Heart right ventricle (tissue), 16 donors: ENCODE results near the gene KPNA6. TPM values are rescaled to one million over a fixed set of nuclear protein-coding genes. Genes with fewer than 3 reads are reported as not detected.
A peak's percentile ranks its signal among the peaks of the same experiment; 100 is the strongest.

Experiments used
- ATAC-seq, 8 donors: fragments of 200-7000 bp; cut with Tn5 transposase; one replicate each; pipeline ENCODE4 v1.9.1; 2020; ENCODE audit warnings: mild to moderate bottlenecking in 8 of 8, moderate library complexity in 8 of 8, moderate number of reproducible peaks in 1 of 8
- DNase-seq, 2 donors: peaks; one replicate each; pipeline ENCODE4 v3.0.0-alpha.2; 2020
- H3K27ac ChIP-seq, 10 donors: fragments of 200-600 bp; sonication (generic) in 2 of 10; one replicate each; pipeline versions ENCODE4 v1.5.0 to v1.8.0; 2020 to 2022; ENCODE audit warnings: mild to moderate bottlenecking in 3 of 10
- H3K27me3 ChIP-seq, 7 donors: fragments of 200-600 bp; one replicate each; pipeline ENCODE4 v1.8.0; 2021 to 2022; ENCODE audit warnings: mild to moderate bottlenecking in 2 of 7
- H3K36me3 ChIP-seq, 9 donors: fragments of 200-600 bp; sonication (generic) in 1 of 9; one replicate each; pipeline versions ENCODE4 v1.5.0 to v1.8.0; 2020 to 2022; ENCODE audit warnings: mild to moderate bottlenecking in 2 of 9
- H3K4me1 ChIP-seq, 9 donors: fragments of 200-600 bp; sonication (generic) in 1 of 9; one replicate each; pipeline versions ENCODE4 v1.5.0 to v1.8.0; 2020 to 2022; ENCODE audit warnings: mild to moderate bottlenecking in 4 of 9
- H3K4me3 ChIP-seq, 10 donors: fragments of 200-600 bp; sonication (generic) in 2 of 10; one replicate each; pipeline versions ENCODE4 v1.5.0 to v1.8.0; 2020 to 2022; ENCODE audit warnings: mild to moderate bottlenecking in 7 of 10, moderate library complexity in 2 of 10
- H3K9me3 ChIP-seq, 11 donors: fragments of 200-600 bp in 10 of 11; sonication (generic) in 2 of 11; one replicate each; pipeline versions ENCODE4 v1.5.0 to v1.8.0; 2013 to 2022; ENCODE audit warnings: mild to moderate bottlenecking in 2 of 11, control low read depth in 1 of 11, moderate library complexity in 1 of 11
- CTCF ChIP-seq, 9 donors: fragments of 200-600 bp; sonication (generic) in 2 of 9; IDR thresholded peaks; one replicate each; pipeline versions ENCODE4 v1.5.0 to v1.8.0; 2021 to 2022; ENCODE audit warnings: antibody characterized with exemption in 9 of 9, mild to moderate bottlenecking in 5 of 9, moderate library complexity in 1 of 9
- WGBS, 2 donors: extraction: QIAGEN DNeasy Blood & Tissue Kit; methylation state at CpG; one replicate each; pipeline ENCODE4 v1.1.7; 2013; ENCODE audit warnings: inconsistent platforms in 1 of 2; 5-methylcytosine and 5-hydroxymethylcytosine counted together
- intact Hi-C, 10 donors: fragments of 100-400 bp; cut with DNase I; formaldehyde crosslinking; loops; one replicate each; pipeline versions ENCODE4 v1.11.1 to v1.14.2; 2022
- polyA plus RNA-seq, 2 donors: library from polyadenylated mRNA; stranded (reverse); fragments of 200-250 nt; gene quantifications; one replicate each; pipeline ENCODE4 v1.2.3, GENCODE V29; 2013
- total RNA-seq, 10 donors: library from RNA; stranded (reverse); fragmentation: NEBNext Ultra II Directional in 3 of 10; extraction: Animal tissue kit (Norgen Biotek cat#: 25700) in 3 of 10; gene quantifications; one replicate each; pipeline versions ENCODE4 v1.2.1 to v1.2.4, GENCODE V29; 2021 to 2023
- donor health status: Arrhythmogenic right ventricular cardiomyopathy.
- donor health status: ischemic (EF 13 %, LVEDD 7.1; RV severe dilation, severe dysfunction).
- donor health status: healthy with polysubstance abuse.
- donor health status: DM: no; HTN: yes; CAD: no.
- donor health status: DM: no; HTN: no; CAD: no.
- donor health status: ischemic (EF 25% LVEDD 6.9; RV normal size, moderate dysfunction).
- donor health status: ischemic (EF 25% LVEDD 5.7; RV mildly dilated, moderate dysfunction).
- donor health status: healthy.
- donor health status: DM: yes; HTN: yes; CAD: no.
- donor health status: Ischemic cardiomyopathy.
- donor health status: ischemic (EF 35%, LVEDD 5.7; RV mildly dilated, moderate dysfunction).
- donor health status: nonischemic (EF 11% LVEDD 7.7; RV severe dilation, severe dysfunction).
- donor health status: DM: yes; HTN: yes; CAD: no.
- donor health status: PGD.
- donor health status: ischemic (EF 29% LVEDD 5.4; RV normal size, mild dysfunction).
- donor health status: nonischemic (EF 23%, LVEDD 6.1; RV moderate dilation, normal function).

Gene KPNA6
- total and polyA plus RNA-seq, 12 donors: 10.2 to 92.5 (median 81.7) TPM

GRCh38 chr1:32205401-32206370 lies 97.8 kb downstream of the KPNA6 start, which contains the start of gene IQCC:
Gene IQCC (plus strand): TSS chr1:32205671. CDS start chr1:32205682, 11 bp downstream.
- WGBS, 2 donors: 1 to 2% methylated on average over 77 of the region's 77 CpGs
- no peak for TF ChIP-seq CTCF (IDR thresholded peaks at IDR 0.05)
- peak; percentile 71 to 84 (median 79) for ATAC-seq
- Histone ChIP-seq H3K9me3 (no peaks in the 10 kb centered on the region), H3K27me3 (no peaks in the 10 kb centered on the region), H3K4me1 (peaks cover 8 to 41% (median 32%) of the 10 kb centered on the region in 9 donors), H3K4me3 (peak within 1 kb of the TSS; percentile 53 to 76 (median 72)), H3K36me3 (peaks cover 0 to 6% (median 0%) of the 10 kb centered on the region in 9 donors), H3K27ac (peak within 1 kb of the TSS in 8 of 10 donors; percentile 2 to 81 (median 49))
- peak; percentile 84 to 88 for DNase-seq
- intact Hi-C loops: no loop called here

- TF ChIP-seq CTCF (IDR thresholded peaks at IDR 0.05): no peak
- Histone ChIP-seq H3K4me3 (no peak overlapping the region), H3K4me1 (peaks cover 6 to 24% (median 17%) of the 10 kb centered on the region in 9 donors), H3K27ac (no peak overlapping the region), H3K36me3 (peaks cover 0 to 16% (median 0%) of the 10 kb centered on the region in 9 donors), H3K27me3 (no peaks in the 10 kb centered on the region), H3K9me3 (no peaks in the 10 kb centered on the region)
- ATAC-seq (no peak), DNase-seq (no peak)
- intact Hi-C loops: no loop called here
- 87 to 89% methylated on average over 6 of the region's 6 CpGs for WGBS, 2 donors
Measured at GRCh38 chr1:32208469-32208868, 100.6 kb downstream of the KPNA6 start.

- H3K4me3 ChIP-seq: no peak within 1 kb of the TSS
- H3K9me3 ChIP-seq: no peaks in the 10 kb centered on the region
- TF ChIP-seq CTCF (IDR thresholded peaks at IDR 0.05): no peak
- peaks cover 0 to 14% (median 0%) of the 10 kb centered on the region in 9 donors for H3K36me3 ChIP-seq
- DNase-seq (peak; percentile 29 to 52), ATAC-seq (peak in 4 of 8 donors; percentile 2 to 13 (median 4))
- H3K27me3 ChIP-seq: no peaks in the 10 kb centered on the region
- intact Hi-C loops: no loop called here
- H3K27ac ChIP-seq: no peak within 1 kb of the TSS
- 69 to 70% methylated on average over 5 of the region's 5 CpGs for WGBS, 2 donors
- peaks cover 6 to 24% (median 17%) of the 10 kb centered on the region in 9 donors for H3K4me1 ChIP-seq
Measured at GRCh38 chr1:32208891-32209328, 101.1 kb downstream of the KPNA6 start, which contains the start of gene DCDC2B. Gene DCDC2B (plus strand): TSS chr1:32209089. CDS start chr1:32209094, 5 bp downstream.
